EL (cell line): ENCODE results near the gene EPS8.

Experiments
- DNase-seq: peaks from one replicate; pipeline ENCODE4 v3.0.0-alpha.2; 2016

EPS8 gene

GRCh38 chr12:15597125-15597830 is 191.9 kb downstream of the EPS8 start:
- no peak for DNase-seq

DNA sequence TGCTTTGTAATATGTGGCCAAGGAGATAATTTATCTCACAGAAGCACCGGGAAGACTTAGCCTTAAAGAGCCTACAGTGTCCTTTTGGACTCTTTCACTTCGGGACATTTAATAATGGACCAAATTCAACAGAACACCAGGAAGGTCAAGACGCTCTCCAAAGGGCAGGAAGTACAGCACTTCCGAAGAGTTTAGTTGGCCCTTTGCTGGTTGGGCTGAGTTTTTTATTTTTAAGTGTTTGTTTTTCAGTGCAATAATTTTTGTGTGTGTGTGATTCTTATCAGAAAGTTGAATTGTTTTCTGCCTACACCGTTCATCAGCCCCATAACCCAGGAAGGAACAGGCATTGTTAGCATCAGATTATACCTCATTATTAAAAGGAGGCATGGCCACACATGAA is 193.0 kb downstream of the EPS8 start:
- no peak for DNase-seq

DNA sequence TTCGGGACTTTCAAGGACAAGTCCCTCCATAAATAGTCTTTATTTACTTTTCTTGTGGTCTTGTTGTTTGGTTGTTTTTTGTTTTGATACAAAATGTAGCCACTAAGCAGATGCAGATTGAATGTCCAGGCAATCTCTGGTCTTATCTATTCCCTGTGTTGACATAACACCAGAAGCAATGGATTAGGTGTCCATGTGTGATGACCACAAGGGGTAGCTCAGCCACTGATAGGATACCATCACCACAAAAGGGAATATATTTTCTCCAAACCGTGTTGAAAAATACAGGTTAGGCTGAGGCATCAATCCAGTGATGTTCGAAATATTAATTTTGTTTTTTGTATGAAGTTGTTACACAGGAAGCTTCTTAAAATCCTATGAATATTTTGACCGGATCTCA is 196.3 kb downstream of the EPS8 start:
- peak; percentile 9 for DNase-seq

DNA sequence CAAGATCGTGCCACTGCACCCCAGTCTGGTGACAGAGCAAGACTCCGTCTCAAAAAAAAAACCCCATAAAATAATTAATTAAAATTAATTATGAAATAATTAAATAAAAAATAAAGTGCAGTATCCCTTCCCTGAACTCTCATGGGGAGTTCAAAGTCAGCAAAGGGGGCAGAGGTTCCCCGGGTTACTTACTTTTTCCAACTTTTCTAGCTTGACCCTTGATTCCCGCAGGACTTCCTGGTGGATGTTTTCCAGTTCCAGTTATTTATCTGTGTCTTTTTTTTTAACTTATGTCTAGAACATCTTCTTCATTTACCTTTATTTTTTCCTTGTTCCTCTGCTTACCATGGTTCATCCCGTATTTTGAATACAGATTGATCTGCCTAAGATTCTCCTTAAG is 197.4 kb downstream of the EPS8 start:
- DNase-seq = no peak

GRCh38 chr12:15590180-15590826 is 198.9 kb downstream of the EPS8 start:
- peak; percentile 73 for DNase-seq

GRCh38 chr12:15589328-15590032 is 199.7 kb downstream of the EPS8 start:
- no peak for DNase-seq

DNA sequence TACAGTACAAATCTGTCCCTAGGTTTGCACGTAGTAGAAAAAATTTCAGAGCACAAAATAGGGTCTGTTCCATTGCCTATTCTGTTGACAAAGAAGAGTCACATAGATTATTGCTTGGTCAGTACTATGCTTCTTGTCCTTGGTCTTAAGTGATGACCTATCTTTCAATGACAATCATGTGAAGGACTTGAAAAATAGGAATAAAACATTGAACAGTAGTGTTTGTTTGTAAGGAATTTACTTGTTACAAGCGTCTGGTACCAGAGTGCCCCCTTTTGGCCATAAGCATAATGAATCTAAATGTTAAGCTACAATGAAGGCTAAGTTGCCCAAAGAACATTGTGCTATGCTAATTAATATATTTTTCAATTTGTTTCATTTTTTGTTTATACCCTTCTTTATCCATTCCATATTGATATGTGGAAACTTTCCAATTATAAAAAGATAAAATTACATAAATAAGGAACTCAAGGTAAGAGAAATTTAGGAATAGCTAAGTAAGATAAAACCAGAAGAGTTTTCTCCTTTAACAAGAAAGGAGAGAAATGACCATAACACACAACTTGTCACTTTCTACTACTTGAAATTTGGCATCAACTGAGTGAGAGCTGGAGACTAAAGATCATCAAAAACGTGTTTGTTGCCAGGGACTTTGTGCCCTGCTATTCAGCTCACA is 204.7 kb downstream of the EPS8 start:
- peak; percentile 64 for DNase-seq

- DNase-seq = no peak
Observed at GRCh38 chr12:15583804-15584203, 205.4 kb downstream of the EPS8 start.

DNA sequence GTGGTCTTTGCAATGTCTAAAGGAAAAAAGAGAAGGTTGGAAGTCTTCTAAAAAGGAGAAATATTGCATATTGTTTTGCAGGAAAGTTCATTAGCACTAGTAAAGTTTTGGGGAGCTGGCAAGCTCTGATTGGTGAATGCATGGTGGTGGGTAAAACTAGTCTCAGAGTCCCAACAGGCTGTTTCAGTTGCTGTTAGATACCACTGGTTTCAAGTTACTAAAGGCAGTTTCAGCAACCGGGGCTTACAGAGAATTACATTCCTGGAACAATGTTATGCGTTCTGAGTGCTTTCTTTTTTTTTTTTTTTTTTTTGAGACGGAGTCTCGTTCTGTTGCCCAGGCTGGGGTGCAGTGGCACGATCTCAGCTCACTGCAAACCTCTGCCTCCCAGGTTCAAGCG is 208.2 kb downstream of the EPS8 start:
- DNase-seq = no peak

DNA sequence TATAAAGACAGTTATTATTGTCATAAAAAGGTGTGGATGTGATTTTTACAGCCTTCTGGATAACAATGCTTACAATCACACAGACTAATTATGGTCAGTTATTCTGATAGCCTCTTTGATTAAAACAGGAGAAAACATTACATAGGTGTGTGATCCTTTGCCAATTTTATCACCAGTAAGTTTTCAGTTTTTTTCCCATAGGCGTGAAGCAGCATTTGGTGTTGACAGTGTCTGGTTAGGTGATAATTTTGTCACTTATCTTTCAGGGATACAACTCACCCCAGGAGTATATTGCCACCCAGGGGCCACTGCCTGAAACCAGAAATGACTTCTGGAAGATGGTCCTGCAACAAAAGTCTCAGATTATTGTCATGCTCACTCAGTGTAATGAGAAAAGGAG is 208.8 kb downstream of the EPS8 start:
- DNase-seq = no peak

GRCh38 chr12:15575671-15576541 is 213.3 kb downstream of the EPS8 start:
- no peak for DNase-seq

DNA sequence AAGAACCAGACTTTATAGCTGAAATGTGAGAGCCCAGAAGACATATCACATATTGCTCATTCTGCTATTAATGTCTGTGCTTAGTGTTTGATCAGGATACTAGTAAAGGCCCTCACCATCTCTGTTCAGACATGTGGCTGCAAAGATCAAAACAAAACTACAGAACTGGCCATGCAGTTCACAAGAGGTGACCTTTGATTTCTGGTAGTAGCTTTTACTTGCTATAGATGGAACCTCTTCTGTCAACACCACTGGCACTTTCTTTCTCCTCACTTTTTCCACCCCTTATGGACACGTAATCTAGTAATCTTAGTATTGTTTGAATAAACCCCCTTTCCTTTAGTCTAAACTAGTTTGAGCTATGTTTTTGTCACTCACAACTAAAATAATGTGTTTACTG is 214.8 kb downstream of the EPS8 start:
- no peak for DNase-seq
